Endothelial cell of umbilical vein (primary cell): ENCODE data around the gene PLD6. TPM values are rescaled to one million over a fixed set of nuclear protein-coding genes. Genes with fewer than 3 reads are reported as not detected.

Experiments
- BruUV-seq: library from RNA; stranded (reverse); fragments of 400-500 nt; replicated peaks from 2 replicates; lab custom pipeline; 2021; lab: Mats Ljungman, UMichigan
- CTCF ChIA-PET: fragments of 300-600, 350-600 bp; sonication (Branson Sonifier 250); formaldehyde crosslinking; loops from one replicate; lab custom pipeline; 2021; ENCODE audit warnings: antibody characterized with exemption, inconsistent platforms; lab: Charles Lee
- POLR2A ChIA-PET: fragments of 300-600, 350-600 bp; sonication (Branson Sonifier 250); formaldehyde crosslinking; loops from one replicate; lab custom pipeline; 2021; ENCODE audit warnings: antibody characterized with exemption, inconsistent platforms; lab: Charles Lee
- DNase-seq: peaks from one replicate; pipeline ENCODE4 v3.0.0-alpha.2; 2011; ENCODE audit warnings: low read depth, low spot score
- FAIRE-seq: peaks from 2 replicates; lab custom pipeline; 2011; peaks lifted over from hg19 to GRCh38; lab: Jason Lieb, UNC
- H2AFZ ChIP-seq: 2 replicates; pipeline ENCODE4 v1.6.0; 2012; ENCODE audit warnings: low read depth, low read length, control low read depth, inconsistent platforms
- H3K27ac ChIP-seq: 2 replicates; pipeline ENCODE4 v1.5.1; 2011; ENCODE audit warnings: low read depth, mild to moderate bottlenecking, control low read depth, low read length, moderate library complexity; ENCODE audit not compliant: insufficient read depth
- H3K27me3 ChIP-seq, 2 experiments: 2 replicates each; pipeline versions ENCODE4 v1.6.0 to v1.6.1; 2011; ENCODE audit warnings: low read length in 2 of 2, mixed read lengths in 1 of 2; ENCODE audit not compliant: control insufficient read depth in 2 of 2, insufficient read depth in 2 of 2
- H3K36me3 ChIP-seq, 2 experiments: 2 replicates in 1 of 2; 3 replicates in 1 of 2; pipeline ENCODE4 v1.5.1; 2011; ENCODE audit warnings: low read length in 2 of 2, mild to moderate bottlenecking in 1 of 2, moderate library complexity in 1 of 2; ENCODE audit not compliant: control insufficient read depth in 2 of 2, insufficient read depth in 2 of 2; ENCODE audit errors: extremely low read depth in 1 of 2
- H3K4me1 ChIP-seq: 3 replicates; pipeline ENCODE4 v1.5.1; 2011; ENCODE audit warnings: mild to moderate bottlenecking, low read length; ENCODE audit not compliant: control insufficient read depth, insufficient read depth; ENCODE audit errors: extremely low read depth
- H3K4me2 ChIP-seq: 2 replicates; pipeline ENCODE4 v1.6.1; 2011; ENCODE audit warnings: low read length, control low read depth, mixed read lengths; ENCODE audit not compliant: insufficient read depth
- H3K4me3 ChIP-seq, 3 experiments: fragments of 200-600 bp in 1 of 3; sonication (generic), shearing (Covaris generic) in 1 of 3; replicated peaks in 1 of 3; 2 replicates each; pipeline ENCODE4 v1.5.1; 2011 to 2016; ENCODE audit warnings: control low read depth in 3 of 3, low read length in 3 of 3, mild to moderate bottlenecking in 2 of 3, inconsistent platforms in 1 of 3, low read depth in 1 of 3, moderate library complexity in 1 of 3; ENCODE audit not compliant: insufficient read depth in 1 of 3
- H3K79me2 ChIP-seq: 2 replicates; pipeline ENCODE4 v1.6.0; 2012; ENCODE audit warnings: low read length, inconsistent platforms; ENCODE audit not compliant: control insufficient read depth, insufficient read depth
- H3K9ac ChIP-seq: replicated peaks from 2 replicates; pipeline ENCODE3; 2011; ENCODE audit warnings: low read length, control low read depth; ENCODE audit not compliant: insufficient read depth; ENCODE audit errors: extremely low read depth
- H3K9me1 ChIP-seq: replicated peaks from 3 replicates; pipeline ENCODE4 v1.6.0; 2011; ENCODE audit warnings: mild to moderate bottlenecking, low read length; ENCODE audit not compliant: control insufficient read depth, insufficient read depth; ENCODE audit errors: extremely low read depth
- H3K9me3 ChIP-seq: replicated peaks from 2 replicates; pipeline ENCODE4 v1.5.1; 2012; ENCODE audit warnings: low read length, inconsistent platforms; ENCODE audit not compliant: control insufficient read depth, insufficient read depth
- H4K20me1 ChIP-seq: replicated peaks from 2 replicates; pipeline ENCODE3; 2011; ENCODE audit warnings: mild to moderate bottlenecking, low read length; ENCODE audit not compliant: control insufficient read depth, insufficient read depth; ENCODE audit errors: extremely low read depth
- EZH2 ChIP-seq: IDR thresholded peaks from 2 replicates; pipeline ENCODE4 v1.6.1; 2012; ENCODE audit warnings: borderline replicate concordance, low read depth, mild to moderate bottlenecking, moderate library complexity, low read length, inconsistent platforms; ENCODE audit not compliant: severe bottlenecking
- FOS ChIP-seq: IDR thresholded peaks from 2 replicates; pipeline ENCODE4 v1.6.1; 2011; ENCODE audit warnings: mild to moderate bottlenecking, low read length, moderate library complexity, borderline replicate concordance; ENCODE audit not compliant: insufficient read depth
- GATA2 ChIP-seq: IDR thresholded peaks from 2 replicates; pipeline ENCODE4 v1.7.0; 2011; ENCODE audit warnings: low read depth, mild to moderate bottlenecking, moderate library complexity, mixed read lengths, low read length; ENCODE audit not compliant: insufficient read length, insufficient read depth
- JUN ChIP-seq: IDR thresholded peaks from 2 replicates; pipeline ENCODE4 v1.6.1; 2011; ENCODE audit warnings: borderline replicate concordance, low read depth; ENCODE audit not compliant: insufficient read length, insufficient read depth
- MAX ChIP-seq: IDR thresholded peaks from 2 replicates; pipeline ENCODE4 v1.6.1; 2011; ENCODE audit not compliant: insufficient read depth, insufficient read length
- MYC ChIP-seq: IDR thresholded peaks from one replicate; pipeline ENCODE4 v1.6.1; 2011; ENCODE audit warnings: mild to moderate bottlenecking, low read depth, low read length
- POLR2A ChIP-seq: IDR thresholded peaks from 2 replicates; pipeline ENCODE4 v1.6.1; 2012; ENCODE audit warnings: low read depth, mild to moderate bottlenecking, control low read depth, low read length
- POLR2AphosphoS5 ChIP-seq: IDR thresholded peaks from 2 replicates; pipeline ENCODE4 v1.6.1; 2012; ENCODE audit warnings: low read depth, mild to moderate bottlenecking, control low read depth, low read length, moderate library complexity; ENCODE audit not compliant: insufficient read depth
- dilution Hi-C: fragments of 300-500 bp; cut with MboI; formaldehyde crosslinking; loops from one replicate; pipeline ENCODE4 v1.15.0; 2019; ENCODE audit warnings: low sequenced_read_pairs; ENCODE audit not compliant: extremely low pct_ligation_motif_present
- intact Hi-C: fragments of 100-400 bp; cut with micrococcal nuclease; formaldehyde crosslinking; loops from one replicate; pipeline ENCODE4 v1.10.0; 2022
- polyA plus RNA-seq, 4 experiments: library from polyadenylated mRNA; depleted of rRNA in 3 of 4; stranded (reverse) in 3 of 4; unstranded in 1 of 4; fragments of >200 nt; gene quantifications; 2 replicates each; pipeline versions ENCODE4 v1.2.1 to v1.2.3, GENCODE V29; 2011 to 2012; ENCODE audit warnings: missing spikeins in 1 of 4
- total RNA-seq: library from RNA; stranded (reverse); gene quantifications from 2 replicates; pipeline ENCODE4 v1.2.3, GENCODE V29; 2021

PLD6 gene
- total and polyA plus RNA-seq, 2 donors (not counting 3 experiments of a cell fraction or from before 2014, with no cell fraction given): 2.9 to 4.4 TPM

DNA sequence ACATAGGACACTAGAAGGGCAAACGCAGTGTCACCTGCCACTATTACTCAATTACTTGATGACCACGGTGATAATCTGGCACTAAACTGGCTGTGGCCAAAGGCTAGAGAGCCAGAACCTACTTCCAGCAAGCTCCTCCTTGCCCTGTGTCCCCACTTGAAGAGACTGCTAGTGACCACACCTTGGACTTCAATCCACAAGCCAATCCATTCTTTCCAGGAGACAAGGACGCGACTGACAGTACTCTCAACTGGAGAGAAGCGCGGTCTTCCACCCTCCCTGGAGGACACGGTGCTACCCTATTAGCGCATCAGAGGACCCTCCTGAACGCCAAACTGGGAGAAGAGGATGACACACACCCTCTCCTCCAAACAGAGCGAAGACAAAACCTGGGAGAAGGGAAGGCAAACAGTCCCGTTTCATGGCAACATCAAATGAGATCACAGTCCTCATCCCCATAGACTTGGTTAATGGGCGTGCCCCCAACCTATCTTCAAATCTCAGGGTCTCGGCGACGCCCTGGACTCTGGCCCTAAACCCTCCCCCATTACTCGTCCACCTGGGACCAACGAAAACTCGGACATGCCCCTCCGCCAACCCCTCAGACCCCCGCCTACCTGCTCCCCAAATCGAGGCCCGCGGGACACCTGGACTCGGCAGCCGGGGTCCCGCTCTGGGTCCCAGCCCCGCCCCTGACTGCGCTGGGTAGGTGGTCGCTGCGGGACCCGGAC is 30.3 kb upstream of the PLD6 start:
- Histone ChIP-seq H4K20me1 (no peaks in the 10 kb centered on the region), H3K36me3 (peaks cover 3 to 11% of the 10 kb centered on the region in 2 experiments), H2AFZ (peak overlapping the region; percentile 96), H3K79me2 (peaks cover 26% of the 10 kb centered on the region), H3K4me2 (peak overlapping the region; percentile 64), H3K9me3 (no peaks in the 10 kb centered on the region), H3K27ac (peak overlapping the region; percentile 98), H3K9ac (peak overlapping the region; percentile 99), H3K9me1 (no peaks in the 10 kb centered on the region), H3K4me3 (peak overlapping the region; percentile 69 to 91 (median 71)), H3K4me1 (peaks cover 10% of the 10 kb centered on the region), H3K27me3 (no peaks in the 10 kb centered on the region)
- ChIA-PET CTCF (interaction anchor here (1.0 to 2.5 kb wide), 5 partner anchors 11 to 406 kb away, joined by 3 to 23 read pairs (median 4); no protein-coding TSS in a partner anchor), POLR2A (interaction anchor here (0.7 kb wide), 1 partner anchor 35 kb away, joined by 4 read pairs; no protein-coding TSS in a partner anchor)
- TSS peak; percentile 53 for BruUV-seq
- intact Hi-C loops (loop anchor here (2.0 to 10.0 kb wide), 4 partner anchors 46 to 232 kb away; no protein-coding TSS in a partner anchor), dilution Hi-C loops (no loop called here)
- FAIRE-seq (peak; percentile 26), DNase-seq (peak; percentile 23)
- TF ChIP-seq POLR2A (no peak), FOS (no peak), GATA2 (no peak), MYC (no peak), EZH2 (no peak), POLR2AphosphoS5 (no peak), MAX (no peak), JUN (no peak)
